SK-N-MC (cell line): ENCODE results near the gene BTG2.

Experiments
- DNase-seq: peaks from one replicate; pipeline ENCODE4 v3.0.0-alpha.2; 2011; ENCODE audit warnings: low read depth, low spot score
- H3K27ac ChIP-seq: fragments of 200-600 bp; sonication (generic); 2 replicates; pipeline ENCODE4 v1.5.1; 2016; ENCODE audit warnings: mixed run types
- H3K36me3 ChIP-seq: fragments of 200-600 bp; sonication (generic); 2 replicates; pipeline ENCODE4 v1.6.1; 2017; ENCODE audit warnings: antibody characterized with exemption, low read length, mixed read lengths; ENCODE audit not compliant: insufficient read depth
- H3K4me3 ChIP-seq: fragments of 200-600 bp; sonication (generic); 2 replicates; pipeline ENCODE4 v1.5.1; 2016
- H3K9ac ChIP-seq: fragments of 200-600 bp; sonication (generic); 2 replicates; pipeline ENCODE4 v1.8.0; 2017; ENCODE audit warnings: mixed run types, mixed read lengths; ENCODE audit not compliant: insufficient read length
- H3K9me3 ChIP-seq: fragments of 200-600 bp; sonication (generic); 2 replicates; pipeline ENCODE4 v1.6.1; 2017; ENCODE audit warnings: low read depth, mild to moderate bottlenecking, antibody characterized with exemption, low read length, moderate library complexity, mixed read lengths
- EZH2 ChIP-seq: fragments of 200-600 bp; sonication (generic); IDR thresholded peaks from one replicate; pipeline ENCODE4 v1.6.1; 2017; ENCODE audit warnings: antibody characterized with exemption
- FOXP2 ChIP-seq: optimal IDR thresholded peaks from 2 replicates; pipeline ENCODE3; 2011; ENCODE audit warnings: mild to moderate bottlenecking, moderate library complexity; ENCODE audit not compliant: insufficient read depth; ENCODE audit errors: extremely low read length, control extremely low read depth
- POLR2AphosphoS5 ChIP-seq: IDR thresholded peaks from 2 replicates; pipeline ENCODE4 v1.6.1; 2012; ENCODE audit warnings: mild to moderate bottlenecking, low read depth, low read length, borderline replicate concordance

BTG2 gene

GRCh38 chr1:203325026-203325417, 19.7 kb downstream of the BTG2 start:
- no peaks in the 10 kb centered on the region for H3K36me3 ChIP-seq
- H3K4me3 ChIP-seq: no peak overlapping the region
- H3K9ac ChIP-seq: no peak overlapping the region
- H3K9me3 ChIP-seq: no peaks in the 10 kb centered on the region
- no peak overlapping the region for H3K27ac ChIP-seq
- no peak for DNase-seq
- TF ChIP-seq EZH2 (no peak), POLR2AphosphoS5 (no peak), FOXP2 (no peak)

GRCh38 chr1:203325418-203326091, 20.2 kb downstream of the BTG2 start:
- DNase-seq: no peak
- Histone ChIP-seq H3K4me3 (no peak overlapping the region), H3K9me3 (no peaks in the 10 kb centered on the region), H3K36me3 (no peaks in the 10 kb centered on the region), H3K9ac (no peak overlapping the region), H3K27ac (no peak overlapping the region)
- TF ChIP-seq POLR2AphosphoS5 (no peak), EZH2 (no peak), FOXP2 (no peak)

- Histone ChIP-seq H3K9me3 (no peaks in the 10 kb centered on the region), H3K9ac (peak overlapping the region; percentile 69), H3K4me3 (peak overlapping the region; percentile 84), H3K27ac (peak overlapping the region; percentile 36; the same call in 1 of the 2 replicates), H3K36me3 (no peaks in the 10 kb centered on the region)
- TF ChIP-seq EZH2: no peak
- TF ChIP-seq POLR2AphosphoS5: peak; percentile 59; the same call in 1 of the 2 replicates
- no peak for TF ChIP-seq FOXP2
- no peak for DNase-seq
These were observed 21.7 kb downstream of the BTG2 start for GRCh38 chr1:203326830-203327683.

- Histone ChIP-seq H3K9ac (peak overlapping the region; percentile 3), H3K4me3 (peak overlapping the region; percentile 84), H3K9me3 (no peaks in the 10 kb centered on the region), H3K36me3 (no peaks in the 10 kb centered on the region), H3K27ac (no peak overlapping the region)
- no peak for TF ChIP-seq EZH2
- TF ChIP-seq POLR2AphosphoS5: peak; percentile 13; the same call in 1 of the 2 replicates
- no peak for TF ChIP-seq FOXP2
- no peak for DNase-seq
These were observed 22.6 kb downstream of the BTG2 start for GRCh38 chr1:203327684-203328457.

GRCh38 chr1:203328714-203329122, 23.4 kb downstream of the BTG2 start:
- no peak for DNase-seq
- Histone ChIP-seq H3K9ac (no peak overlapping the region), H3K27ac (no peak overlapping the region), H3K9me3 (no peaks in the 10 kb centered on the region), H3K36me3 (no peaks in the 10 kb centered on the region), H3K4me3 (no peak overlapping the region)
- no peak for TF ChIP-seq EZH2
- no peak for TF ChIP-seq POLR2AphosphoS5
- TF ChIP-seq FOXP2: no peak

GRCh38 chr1:203331224-203331623, 25.9 kb downstream of the BTG2 start:
- no peak overlapping the region for H3K27ac ChIP-seq
- TF ChIP-seq POLR2AphosphoS5 (no peak), EZH2 (no peak), FOXP2 (no peak)
- H3K36me3 ChIP-seq: no peaks in the 10 kb centered on the region
- no peak for DNase-seq
- no peak overlapping the region for H3K9ac ChIP-seq
- H3K9me3 ChIP-seq: no peaks in the 10 kb centered on the region
- no peak overlapping the region for H3K4me3 ChIP-seq

- no peak for TF ChIP-seq FOXP2
- TF ChIP-seq POLR2AphosphoS5: no peak
- no peak for TF ChIP-seq EZH2
- no peak overlapping the region for H3K4me3 ChIP-seq
- H3K36me3 ChIP-seq: no peaks in the 10 kb centered on the region
- no peak overlapping the region for H3K9ac ChIP-seq
- no peak overlapping the region for H3K27ac ChIP-seq
- DNase-seq: no peak
- H3K9me3 ChIP-seq: no peaks in the 10 kb centered on the region
These were observed 30.2 kb downstream of the BTG2 start for GRCh38 chr1:203335503-203335902.

- no peak for DNase-seq
- Histone ChIP-seq H3K36me3 (no peaks in the 10 kb centered on the region), H3K27ac (no peak overlapping the region), H3K9me3 (no peaks in the 10 kb centered on the region), H3K4me3 (no peak overlapping the region), H3K9ac (no peak overlapping the region)
- TF ChIP-seq EZH2 (no peak), FOXP2 (no peak), POLR2AphosphoS5 (no peak)
These were observed 30.8 kb downstream of the BTG2 start for GRCh38 chr1:203336097-203336496.
